Subcutaneous abdominal adipose tissue (tissue), 5 donors: ENCODE results near the gene CHD2.

Experiments used
- H3K27ac ChIP-seq: one replicate; pipeline ENCODE4 v1.7.0; 2013; ENCODE audit warnings: low read depth, mild to moderate bottlenecking, inconsistent platforms, low read length, moderate library complexity
- H3K27me3 ChIP-seq, 5 donors: one replicate each; pipeline ENCODE4 v1.7.0; 2013; ENCODE audit warnings: low read length in 5 of 5, inconsistent platforms in 1 of 5; ENCODE audit not compliant: control insufficient read depth in 5 of 5, insufficient read depth in 4 of 5
- H3K36me3 ChIP-seq, 5 donors: one replicate each; pipeline ENCODE4 v1.7.0; 2013; ENCODE audit warnings: low read length in 5 of 5; ENCODE audit not compliant: control insufficient read depth in 5 of 5, insufficient read depth in 5 of 5
- H3K4me1 ChIP-seq, 5 donors: one replicate each; pipeline ENCODE4 v1.7.0; 2013; ENCODE audit warnings: low read length in 5 of 5, mild to moderate bottlenecking in 3 of 5, moderate library complexity in 1 of 5; ENCODE audit not compliant: control insufficient read depth in 5 of 5, insufficient read depth in 5 of 5
- H3K4me3 ChIP-seq, 5 donors: one replicate each; pipeline ENCODE4 v1.7.0; 2013; ENCODE audit warnings: low read length in 5 of 5, low read depth in 1 of 5
- H3K9ac ChIP-seq, 5 donors: one replicate each; pipeline ENCODE4 v1.7.0; 2013; ENCODE audit warnings: low read length in 5 of 5, mild to moderate bottlenecking in 4 of 5, moderate library complexity in 3 of 5
- H3K9me3 ChIP-seq, 5 donors: one replicate each; pipeline ENCODE4 v1.7.0; 2013; ENCODE audit warnings: low read length in 5 of 5; ENCODE audit not compliant: control insufficient read depth in 5 of 5
- donor health status: healthy.
- donor health status: healthy.
- donor health status: healthy.
- donor health status: healthy.
- donor health status: healthy.

CHD2 gene

GRCh38 chr15:92925454-92925853, 25.3 kb downstream of the CHD2 start:
- Histone ChIP-seq H3K4me3 (no peak overlapping the region), H3K9ac (peak overlapping the region in 1 of 5 donors; percentile 23), H3K4me1 (peaks cover 10 to 37% (median 30%) of the 10 kb centered on the region in 5 donors), H3K36me3 (peaks cover 47 to 64% (median 50%) of the 10 kb centered on the region in 5 donors), H3K9me3 (no peaks in the 10 kb centered on the region), H3K27ac (no peak overlapping the region), H3K27me3 (no peaks in the 10 kb centered on the region)

GRCh38 chr15:92928225-92928750, 28.2 kb downstream of the CHD2 start:
- no peak overlapping the region for H3K27ac ChIP-seq
- peaks cover 47 to 80% (median 65%) of the 10 kb centered on the region in 5 donors for H3K36me3 ChIP-seq

GRCh38 chr15:92929002-92929401, 28.9 kb downstream of the CHD2 start:
- Histone ChIP-seq H3K4me1 (peaks cover 0 to 24% (median 15%) of the 10 kb centered on the region in 5 donors), H3K27me3 (no peaks in the 10 kb centered on the region), H3K27ac (no peak overlapping the region), H3K9me3 (no peaks in the 10 kb centered on the region), H3K36me3 (peaks cover 47 to 85% (median 71%) of the 10 kb centered on the region in 5 donors), H3K9ac (no peak overlapping the region), H3K4me3 (no peak overlapping the region)

More at GRCh38 chr15:92928225-92928750, 28.2 kb downstream of the CHD2 start:
- no peaks in the 10 kb centered on the region for H3K27me3 ChIP-seq
- H3K9ac ChIP-seq, result no peak overlapping the region
- H3K4me1 ChIP-seq, result peaks cover 0 to 26% (median 16%) of the 10 kb centered on the region in 5 donors
- H3K4me3 ChIP-seq, result no peak overlapping the region
- no peaks in the 10 kb centered on the region for H3K9me3 ChIP-seq

DNA sequence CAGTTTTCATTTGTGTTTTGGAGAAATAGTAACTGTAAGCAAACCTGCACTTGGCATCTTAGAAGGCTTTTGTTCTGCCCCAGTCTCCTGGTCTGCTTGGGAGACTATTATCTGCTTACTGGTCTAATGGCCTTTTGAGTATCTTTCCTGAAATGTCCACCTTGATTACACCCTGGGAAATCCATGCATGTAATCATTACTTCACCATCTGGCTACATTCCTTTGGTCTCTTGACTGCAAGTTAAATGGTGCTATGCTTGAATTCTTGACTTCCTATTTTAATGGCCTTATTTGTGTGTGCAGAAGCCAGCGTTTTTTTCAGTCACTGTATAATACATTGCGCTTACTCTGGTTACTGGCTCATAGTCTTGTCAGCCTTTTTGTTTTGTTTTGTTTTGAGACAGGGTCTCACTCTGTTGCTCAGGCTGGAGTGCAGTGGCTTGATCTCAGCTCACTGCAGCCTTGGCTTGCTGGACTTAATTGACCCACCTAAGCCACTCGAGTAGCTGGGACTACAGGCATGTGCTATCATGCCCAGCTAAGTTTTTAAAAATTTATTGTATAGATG, 30.0 kb downstream of the CHD2 start:
- no peak overlapping the region for H3K4me3 ChIP-seq
- no peak overlapping the region for H3K9ac ChIP-seq
- peaks cover 52 to 86% (median 74%) of the 10 kb centered on the region in 5 donors for H3K36me3 ChIP-seq
- H3K27me3 ChIP-seq, result no peaks in the 10 kb centered on the region
- no peak overlapping the region for H3K27ac ChIP-seq
- H3K4me1 ChIP-seq, result peaks cover 0 to 16% (median 9%) of the 10 kb centered on the region in 5 donors
- no peaks in the 10 kb centered on the region for H3K9me3 ChIP-seq

DNA sequence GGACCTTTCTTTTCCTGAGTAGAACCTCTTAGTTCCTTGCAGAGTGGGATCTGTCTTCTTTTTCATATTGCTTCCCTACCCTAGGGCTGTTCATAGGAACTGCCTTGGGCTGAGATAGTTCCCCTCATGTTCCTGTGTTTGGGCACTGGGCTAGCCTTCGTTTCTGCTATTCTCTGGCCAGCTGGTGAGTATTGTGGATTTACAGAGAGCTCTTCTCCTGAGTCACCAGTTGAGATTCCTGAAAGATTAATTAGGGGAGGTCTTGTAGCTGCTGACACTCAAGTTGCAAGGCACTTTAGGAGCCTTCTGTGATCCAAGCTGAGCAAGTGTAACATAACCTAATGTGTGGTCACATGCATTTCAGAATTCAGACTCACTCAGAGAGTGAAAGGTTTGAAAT, 30.7 kb downstream of the CHD2 start:
- Histone ChIP-seq H3K36me3 (peaks cover 52 to 85% (median 74%) of the 10 kb centered on the region in 5 donors), H3K4me1 (peaks cover 0 to 16% (median 9%) of the 10 kb centered on the region in 5 donors), H3K27ac (no peak overlapping the region), H3K27me3 (no peaks in the 10 kb centered on the region), H3K9ac (no peak overlapping the region), H3K9me3 (no peaks in the 10 kb centered on the region), H3K4me3 (no peak overlapping the region)

GRCh38 chr15:92932946-92933649, 33.0 kb downstream of the CHD2 start:
- peaks cover 47 to 83% (median 68%) of the 10 kb centered on the region in 5 donors for H3K36me3 ChIP-seq
- H3K27ac ChIP-seq, result no peak overlapping the region
- H3K4me1 ChIP-seq, result peaks cover 0 to 16% (median 9%) of the 10 kb centered on the region in 5 donors
- H3K9me3 ChIP-seq, result no peaks in the 10 kb centered on the region
- H3K27me3 ChIP-seq, result no peaks in the 10 kb centered on the region
- no peak overlapping the region for H3K4me3 ChIP-seq
- no peak overlapping the region for H3K9ac ChIP-seq

GRCh38 chr15:92933831-92934230, 33.7 kb downstream of the CHD2 start:
- Histone ChIP-seq H3K27me3 (no peaks in the 10 kb centered on the region), H3K9me3 (no peaks in the 10 kb centered on the region), H3K36me3 (peaks cover 46 to 82% (median 68%) of the 10 kb centered on the region in 5 donors), H3K4me3 (no peak overlapping the region), H3K4me1 (peaks cover 0 to 16% (median 9%) of the 10 kb centered on the region in 5 donors), H3K9ac (no peak overlapping the region), H3K27ac (peak overlapping the region; percentile 24)

DNA sequence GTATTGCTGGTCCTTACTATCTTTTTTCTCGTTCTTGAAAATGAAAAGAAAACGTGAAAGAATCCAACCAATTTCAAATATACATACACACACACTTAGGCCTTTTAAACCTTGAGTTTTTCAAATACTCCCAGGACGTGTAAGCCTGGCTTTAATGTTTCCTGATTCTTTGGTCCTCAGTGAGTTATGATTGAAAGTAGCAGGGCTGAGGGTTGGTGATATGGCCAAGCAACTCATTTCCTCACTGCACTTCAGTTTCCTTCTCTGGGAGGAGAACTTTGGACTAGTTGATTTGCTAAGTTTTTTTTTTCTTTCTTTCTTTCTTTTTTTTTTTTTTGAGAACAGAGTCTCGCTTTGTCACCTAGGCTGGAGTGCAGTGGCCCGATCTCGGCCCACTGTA, 34.6 kb downstream of the CHD2 start:
- Histone ChIP-seq H3K27me3 (no peaks in the 10 kb centered on the region), H3K27ac (peak overlapping the region; percentile 24), H3K4me1 (peaks cover 0 to 16% (median 9%) of the 10 kb centered on the region in 5 donors), H3K9me3 (no peaks in the 10 kb centered on the region), H3K9ac (no peak overlapping the region), H3K4me3 (no peak overlapping the region), H3K36me3 (peaks cover 46 to 84% (median 72%) of the 10 kb centered on the region in 5 donors)

DNA sequence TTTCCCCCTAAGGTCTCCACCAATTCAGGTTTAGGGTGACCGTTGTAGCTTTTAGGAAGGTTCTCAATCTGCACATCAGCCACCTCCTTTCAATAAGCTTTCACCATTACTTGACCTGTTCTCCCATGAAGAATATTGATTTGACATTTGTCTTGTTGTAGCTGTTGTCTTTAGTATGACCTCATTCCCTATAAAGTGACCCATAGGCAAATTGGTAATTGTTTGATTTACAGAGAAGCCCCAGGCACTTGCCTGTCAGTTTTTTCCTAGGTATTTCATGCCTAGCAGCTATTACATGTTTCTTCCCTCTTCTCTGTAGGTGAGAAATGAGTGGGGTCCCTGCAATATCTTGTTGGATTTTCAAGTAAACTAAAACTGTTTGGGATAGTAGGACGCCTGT, 36.0 kb downstream of the CHD2 start:
- Histone ChIP-seq H3K9me3 (no peaks in the 10 kb centered on the region), H3K4me3 (no peak overlapping the region), H3K36me3 (peaks cover 46 to 79% (median 68%) of the 10 kb centered on the region in 5 donors), H3K27me3 (no peaks in the 10 kb centered on the region), H3K4me1 (peaks cover 0 to 6% (median 0%) of the 10 kb centered on the region in 5 donors), H3K27ac (no peak overlapping the region), H3K9ac (no peak overlapping the region)

GRCh38 chr15:92936693-92937092, 36.6 kb downstream of the CHD2 start:
- Histone ChIP-seq H3K27ac (no peak overlapping the region), H3K27me3 (no peaks in the 10 kb centered on the region), H3K9me3 (no peaks in the 10 kb centered on the region), H3K36me3 (peaks cover 50 to 81% (median 68%) of the 10 kb centered on the region in 5 donors), H3K9ac (no peak overlapping the region), H3K4me3 (no peak overlapping the region), H3K4me1 (peaks cover 0 to 6% (median 0%) of the 10 kb centered on the region in 5 donors)
